Measurements from ENCODE around the gene PBRM1.

Gene PBRM1

DNA sequence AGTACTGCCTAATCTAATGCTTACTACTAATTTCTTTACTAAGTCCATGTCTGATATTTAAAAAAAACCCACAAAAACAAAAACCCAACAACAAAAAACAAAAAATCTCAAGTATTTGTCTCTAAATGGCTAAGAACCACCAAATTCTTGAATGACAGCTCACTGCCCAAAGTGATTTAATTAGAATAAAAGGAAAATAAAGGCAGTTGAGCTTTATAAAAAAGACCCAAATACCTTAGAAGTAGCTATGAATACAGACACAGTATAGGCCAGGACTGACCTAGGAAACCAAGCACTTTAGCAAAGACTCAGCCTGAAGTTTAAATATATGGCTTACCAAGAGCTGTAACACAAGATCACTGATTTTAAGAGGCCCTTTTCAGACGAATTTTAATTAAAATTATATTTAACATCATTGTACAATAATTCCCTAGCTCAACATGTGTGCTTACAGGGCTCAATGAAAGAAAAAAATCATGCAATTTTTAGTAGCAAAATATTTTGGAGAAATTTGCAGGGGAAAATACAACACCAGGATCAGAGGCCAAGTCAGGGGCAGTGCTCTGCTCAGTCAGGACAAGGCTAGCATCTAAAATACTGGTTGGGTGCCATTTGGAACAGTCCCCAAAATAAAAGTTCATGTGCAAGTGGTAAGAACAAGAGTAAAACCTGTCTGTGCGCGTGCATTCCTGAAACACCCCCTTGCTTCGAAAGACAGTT, 124.5 kb downstream of the PBRM1 start:
- no peak for DNase-seq

DNA sequence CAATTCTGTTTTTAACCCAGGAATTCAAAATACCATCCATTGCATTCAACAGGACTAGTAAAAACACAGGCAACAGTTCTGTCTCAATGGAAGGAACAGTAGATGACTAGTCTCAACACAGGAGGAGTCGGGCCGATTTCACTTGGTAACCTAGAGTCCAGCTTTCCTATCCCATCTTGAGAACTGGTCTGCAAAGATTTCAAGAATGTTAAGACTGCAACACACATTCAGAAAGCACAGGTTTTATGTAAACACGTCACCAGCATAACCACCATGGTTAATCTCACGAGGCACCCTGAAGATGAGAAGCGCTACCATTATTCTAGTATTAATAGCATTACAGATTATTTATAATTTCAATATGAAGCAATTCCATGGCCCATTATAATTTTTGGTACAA, 127.3 kb downstream of the PBRM1 start:
- no peak for DNase-seq

DNA sequence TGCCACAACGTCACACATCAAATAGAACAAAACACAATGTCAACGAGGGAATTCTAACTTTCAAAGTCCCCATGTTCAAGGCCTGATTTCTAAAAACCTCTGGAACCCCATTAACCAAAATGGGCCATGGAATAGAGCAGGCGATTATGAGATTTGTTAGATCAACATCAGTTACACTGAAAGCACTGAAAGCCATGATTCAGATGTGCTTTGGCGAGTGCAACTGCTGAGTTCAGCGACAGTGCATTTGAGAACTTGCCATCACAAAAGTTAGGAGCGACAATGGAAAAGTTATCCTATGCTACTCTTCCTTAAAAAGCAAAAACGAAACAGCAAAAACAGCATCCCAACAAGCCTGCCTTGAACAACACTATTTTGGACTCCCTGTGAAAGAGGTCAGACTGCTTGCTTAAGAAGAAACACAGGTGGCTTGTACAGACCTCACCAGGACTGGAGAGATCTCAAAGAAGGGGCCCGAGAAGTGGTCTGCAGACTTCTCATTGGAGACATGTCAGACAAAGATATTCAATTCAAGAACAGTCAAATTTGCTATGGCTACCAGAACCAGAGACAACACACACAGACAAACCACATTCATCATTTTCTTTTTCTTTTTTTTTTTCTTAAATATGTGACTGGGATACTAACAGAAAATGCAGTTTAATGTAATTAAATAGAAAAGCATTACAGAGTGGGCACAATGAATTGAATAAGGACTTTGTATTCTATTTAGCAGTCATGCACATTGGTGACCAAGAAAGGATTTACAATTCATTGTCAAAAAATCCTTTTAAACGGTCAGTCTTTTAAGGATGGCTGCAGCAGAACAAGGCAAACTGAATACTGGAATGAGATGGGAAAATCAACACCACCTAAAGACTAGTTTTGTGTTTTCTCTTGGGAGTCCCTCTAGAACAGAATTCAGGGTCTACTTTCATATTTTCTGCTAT, 128.4 kb downstream of the PBRM1 start:
- no peak for DNase-seq

DNA sequence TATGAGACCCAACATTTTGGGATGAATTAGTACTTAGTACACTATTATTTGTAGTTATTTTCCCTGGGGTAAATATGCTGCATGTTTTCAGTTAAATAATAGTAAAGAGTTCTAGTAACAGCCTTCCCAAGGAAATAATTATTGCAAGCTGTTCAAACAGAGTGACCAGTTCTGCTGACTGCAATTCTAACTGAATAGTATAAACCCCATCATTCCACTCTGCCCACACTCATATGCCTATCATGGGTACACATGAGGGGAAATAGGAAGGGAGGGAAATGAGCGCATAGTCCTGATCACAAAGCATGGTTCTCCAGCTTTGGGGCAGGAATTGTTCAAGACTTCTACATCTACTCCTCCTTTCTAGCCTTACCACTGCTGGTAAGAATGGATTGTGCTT, 130.7 kb downstream of the PBRM1 start:
- no peak for DNase-seq

DNA sequence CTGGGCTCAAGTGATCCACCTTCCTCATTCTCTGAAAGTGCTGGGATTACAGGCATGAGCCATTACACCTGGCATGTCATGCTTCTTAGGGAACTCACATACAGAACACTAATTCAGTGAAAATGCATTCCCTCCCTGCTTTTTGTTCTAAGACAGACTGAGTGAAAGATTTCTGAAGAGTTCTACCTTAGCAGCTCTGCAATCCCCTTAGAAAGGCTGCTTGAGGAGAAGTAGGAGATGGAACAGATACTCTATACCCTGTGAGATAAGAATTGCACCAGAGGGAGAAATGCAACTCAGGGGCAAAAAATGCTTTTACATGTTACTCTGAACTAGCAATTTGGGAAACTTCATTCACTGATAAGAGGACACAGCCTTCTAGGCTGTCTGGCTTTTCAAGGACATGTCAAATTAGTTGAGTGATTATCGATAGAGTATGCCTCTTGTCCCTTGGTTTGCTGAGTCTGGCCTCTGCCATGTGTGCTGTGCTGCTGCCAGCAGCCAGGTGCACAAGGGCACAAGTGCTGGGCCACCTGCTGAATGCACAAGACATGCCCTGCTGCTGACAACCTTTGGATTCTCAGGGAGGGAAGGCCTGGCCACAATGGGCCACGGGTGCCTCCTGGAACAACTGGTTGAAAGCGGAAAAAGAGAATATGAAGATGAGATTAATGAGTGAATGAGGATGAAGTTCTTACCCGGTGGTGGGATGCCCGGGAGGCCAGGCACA, 131.5 kb downstream of the PBRM1 start:
- DNase-seq: no peak

DNA sequence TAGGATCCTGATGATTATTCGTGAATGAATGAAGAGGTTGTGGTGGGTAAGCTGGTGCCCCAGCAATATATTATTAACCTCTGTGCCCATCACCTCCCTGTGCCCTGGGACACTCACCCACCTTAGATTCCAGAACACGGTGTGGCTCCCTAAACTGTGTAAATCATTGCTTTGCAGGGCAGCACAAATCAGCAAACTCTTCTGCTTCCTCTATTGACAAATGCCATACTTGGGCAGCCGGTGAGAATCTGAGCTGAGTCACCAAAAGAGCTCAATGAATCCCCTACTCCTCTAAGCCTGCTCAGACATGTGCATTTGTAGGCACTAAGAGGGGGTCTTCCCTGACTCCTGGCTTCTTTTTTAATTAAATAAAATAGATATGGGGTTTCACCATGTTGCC, 133.6 kb downstream of the PBRM1 start:
- DNase-seq: no peak

DNA sequence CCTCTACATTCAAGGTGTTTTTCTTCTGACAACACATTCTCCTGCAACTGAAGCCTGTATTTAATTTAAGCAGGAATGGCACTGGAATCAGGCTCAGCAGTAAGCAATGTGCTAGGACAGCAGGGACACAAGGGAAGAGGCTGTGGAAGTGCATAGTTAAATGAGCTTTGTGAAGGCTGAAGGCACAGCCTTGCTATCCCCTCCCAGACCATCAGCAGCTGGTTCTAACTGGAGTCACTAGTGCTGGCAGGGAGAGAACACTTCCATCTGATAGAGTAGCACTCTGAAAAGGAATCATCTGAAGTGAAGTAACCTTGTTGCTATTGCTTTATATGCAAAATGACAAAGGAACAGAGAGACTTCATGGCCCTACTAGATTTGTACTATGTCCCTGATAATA, 134.6 kb downstream of the PBRM1 start:
- no peak for DNase-seq

DNA sequence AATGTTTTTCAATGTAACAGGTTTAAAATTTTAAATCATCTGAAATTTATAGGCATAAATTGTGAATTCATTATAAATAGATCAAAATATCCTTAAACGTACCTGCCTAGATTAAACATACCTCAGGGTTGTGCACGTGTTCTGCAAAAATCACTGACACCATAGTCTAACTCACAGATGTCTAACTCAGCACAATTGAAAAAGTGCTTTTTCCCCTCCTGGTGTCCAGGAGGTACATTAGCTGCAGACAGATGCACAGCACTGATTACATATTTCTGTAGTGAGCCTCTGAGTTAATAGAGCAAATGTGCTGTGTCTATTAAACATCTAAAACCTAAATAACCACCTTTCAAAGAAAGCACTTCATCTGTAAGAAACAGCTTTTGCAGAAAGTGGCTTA, 138.6 kb downstream of the PBRM1 start:
- no peak for DNase-seq

DNA sequence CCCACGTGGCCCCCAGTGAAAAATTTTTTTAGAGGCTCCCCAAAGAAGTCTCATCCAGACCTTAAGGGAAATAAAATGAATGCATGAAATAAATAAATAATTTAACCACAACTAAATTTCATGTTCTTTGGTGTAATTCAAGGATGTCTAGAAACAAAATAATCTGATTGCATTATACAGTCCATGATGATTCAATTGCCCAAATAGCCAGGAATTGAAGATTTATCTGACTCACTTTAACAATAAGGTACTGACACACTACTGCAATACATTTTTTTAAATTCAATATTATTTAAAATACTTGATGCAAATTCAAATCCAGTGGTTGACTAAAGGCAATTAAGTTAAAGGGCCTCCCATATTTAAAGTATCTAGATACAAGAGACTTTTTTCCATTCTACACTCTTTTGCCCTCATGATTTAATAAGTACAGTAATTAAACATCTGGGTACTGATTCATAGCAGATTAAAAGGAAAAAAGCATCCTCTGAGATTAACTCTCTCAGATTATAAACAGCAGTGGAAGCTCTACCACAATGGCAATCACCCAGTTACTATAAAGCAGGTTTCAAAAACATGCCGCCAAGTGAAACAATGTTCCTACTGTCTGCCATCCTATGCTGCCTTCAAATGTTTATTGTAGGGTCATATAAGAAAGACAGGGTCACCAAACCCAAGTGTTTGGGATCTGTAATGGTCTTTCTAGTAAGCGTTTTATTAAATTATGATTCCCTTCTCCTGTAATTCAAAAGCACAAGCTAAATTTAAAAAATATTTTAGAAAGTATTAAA, 139.4 kb downstream of the PBRM1 start:
- no peak for DNase-seq

DNA sequence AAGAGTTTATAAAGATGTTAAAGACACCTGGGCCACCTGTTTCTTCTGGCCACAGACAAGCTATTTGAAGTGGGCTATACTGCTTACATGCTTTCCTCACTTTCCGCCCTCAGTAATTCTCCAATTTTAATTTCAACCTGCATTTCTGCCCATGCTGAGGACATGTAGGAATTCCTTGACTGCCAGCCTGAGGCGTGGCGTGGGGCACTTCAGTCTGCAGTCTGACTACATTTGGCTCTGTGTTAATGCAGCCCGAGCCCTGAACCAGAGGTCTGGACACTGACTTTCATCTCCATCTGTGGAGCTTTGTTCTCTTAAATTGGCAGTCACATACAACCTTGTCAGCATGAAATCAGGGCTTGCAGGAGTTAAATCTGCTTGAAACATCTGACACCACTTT, 140.8 kb downstream of the PBRM1 start:
- no peak for DNase-seq

DNA sequence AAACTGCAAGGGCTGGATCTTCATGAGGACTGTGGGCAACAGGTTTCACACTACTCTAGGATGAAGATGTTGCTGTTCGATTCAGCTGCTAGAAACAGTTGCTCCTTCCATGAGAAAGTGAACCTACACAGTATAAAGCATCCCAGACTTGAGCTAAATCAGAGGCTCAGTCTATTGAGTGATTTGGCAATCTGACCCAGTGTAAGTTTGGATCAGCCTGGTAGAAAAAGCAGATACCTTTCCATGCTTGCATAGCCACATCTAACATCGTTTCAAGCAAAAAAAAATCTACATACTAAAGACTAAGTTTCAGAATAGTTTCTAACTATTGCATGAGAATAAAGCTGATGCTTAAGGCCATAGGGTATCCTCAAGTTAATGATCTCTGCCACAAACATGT, 144.7 kb downstream of the PBRM1 start:
- no peak for DNase-seq

DNA sequence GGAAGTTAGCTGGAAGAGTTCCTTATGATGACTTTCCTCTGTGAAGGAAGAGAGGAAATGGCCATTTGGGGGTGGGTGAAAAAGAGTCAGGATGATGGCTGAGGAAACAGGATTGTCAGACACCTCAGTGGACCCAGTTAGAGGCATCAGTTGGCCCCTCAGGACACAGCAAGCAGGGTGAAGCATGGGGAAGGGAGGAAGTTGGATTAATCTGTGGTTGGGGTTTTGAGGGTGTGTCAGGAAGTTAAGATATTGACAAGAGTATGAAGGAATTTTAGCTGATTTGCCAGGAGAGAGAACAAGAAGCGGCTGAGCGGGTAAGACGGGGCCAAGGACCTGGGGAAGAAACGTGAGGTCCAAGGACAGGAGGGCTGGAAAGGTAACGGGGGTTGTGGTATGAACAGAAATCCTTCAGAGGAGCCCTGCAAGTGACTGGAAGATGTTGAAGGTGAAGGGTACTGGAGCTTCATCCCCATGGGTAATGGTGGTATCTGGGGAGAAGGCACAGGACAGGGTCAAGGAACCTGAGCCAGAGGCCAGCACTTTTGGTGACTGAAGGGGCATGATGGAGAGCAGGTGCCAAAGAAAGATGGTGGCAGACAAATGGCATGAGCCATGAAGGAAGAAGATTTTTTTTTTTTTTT, 146.6 kb downstream of the PBRM1 start:
- no peak for DNase-seq

DNA sequence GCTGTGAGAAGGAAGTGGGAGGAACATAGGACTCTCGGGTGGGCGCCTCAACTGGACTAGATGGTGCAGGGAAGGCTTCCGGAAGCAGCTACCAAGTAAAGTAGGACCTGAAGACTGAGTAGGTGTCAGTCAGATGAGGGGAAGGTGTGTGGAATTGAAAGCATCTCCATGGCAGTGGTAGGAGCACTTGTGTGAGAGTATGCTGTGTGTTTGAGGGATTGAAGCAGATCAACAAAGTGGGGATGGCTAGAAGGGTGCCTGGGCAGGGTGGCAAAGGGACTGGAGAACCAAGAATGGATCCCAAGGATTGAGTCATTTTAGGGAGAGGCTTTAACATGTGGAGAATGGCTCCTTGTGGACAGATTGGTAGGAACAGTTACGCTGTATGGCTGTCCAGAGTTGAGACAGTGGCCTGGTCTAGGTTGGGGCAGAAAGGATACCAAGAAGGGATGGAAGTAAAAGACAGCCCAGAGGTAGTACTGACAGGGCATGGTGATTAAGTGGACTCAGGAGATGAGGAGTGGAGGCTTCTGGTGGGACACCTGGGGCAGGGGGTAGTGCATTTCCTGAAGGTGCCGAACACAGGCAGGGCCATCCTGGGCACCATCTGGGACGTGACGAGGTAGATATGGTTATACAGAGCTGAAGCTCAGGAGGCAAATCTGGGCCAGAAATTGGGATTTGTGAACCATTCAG, 147.8 kb downstream of the PBRM1 start:
- DNase-seq: no peak

DNA sequence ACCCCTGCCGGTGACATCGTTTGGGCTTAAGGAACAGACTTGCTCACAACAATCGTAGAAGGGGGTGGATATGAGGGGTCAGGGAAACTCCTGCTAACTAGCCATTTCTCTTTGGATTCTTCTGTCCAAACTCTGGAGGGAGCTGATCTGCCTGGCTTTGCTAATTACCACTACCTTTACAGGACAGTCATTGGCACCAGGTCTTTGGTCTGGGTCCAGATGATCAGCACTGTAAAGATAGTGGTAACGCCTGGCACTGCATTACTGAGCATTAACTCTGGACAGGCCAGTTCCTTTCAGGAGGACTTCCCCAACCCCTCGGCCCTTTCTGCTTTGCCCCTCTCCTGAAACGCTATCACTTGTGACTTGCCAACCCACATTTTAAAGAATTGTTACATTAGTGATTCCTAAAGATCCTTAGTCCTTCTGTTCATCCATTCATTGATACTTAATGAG, 148.5 kb downstream of the PBRM1 start:
- DNase-seq: no peak

DNA sequence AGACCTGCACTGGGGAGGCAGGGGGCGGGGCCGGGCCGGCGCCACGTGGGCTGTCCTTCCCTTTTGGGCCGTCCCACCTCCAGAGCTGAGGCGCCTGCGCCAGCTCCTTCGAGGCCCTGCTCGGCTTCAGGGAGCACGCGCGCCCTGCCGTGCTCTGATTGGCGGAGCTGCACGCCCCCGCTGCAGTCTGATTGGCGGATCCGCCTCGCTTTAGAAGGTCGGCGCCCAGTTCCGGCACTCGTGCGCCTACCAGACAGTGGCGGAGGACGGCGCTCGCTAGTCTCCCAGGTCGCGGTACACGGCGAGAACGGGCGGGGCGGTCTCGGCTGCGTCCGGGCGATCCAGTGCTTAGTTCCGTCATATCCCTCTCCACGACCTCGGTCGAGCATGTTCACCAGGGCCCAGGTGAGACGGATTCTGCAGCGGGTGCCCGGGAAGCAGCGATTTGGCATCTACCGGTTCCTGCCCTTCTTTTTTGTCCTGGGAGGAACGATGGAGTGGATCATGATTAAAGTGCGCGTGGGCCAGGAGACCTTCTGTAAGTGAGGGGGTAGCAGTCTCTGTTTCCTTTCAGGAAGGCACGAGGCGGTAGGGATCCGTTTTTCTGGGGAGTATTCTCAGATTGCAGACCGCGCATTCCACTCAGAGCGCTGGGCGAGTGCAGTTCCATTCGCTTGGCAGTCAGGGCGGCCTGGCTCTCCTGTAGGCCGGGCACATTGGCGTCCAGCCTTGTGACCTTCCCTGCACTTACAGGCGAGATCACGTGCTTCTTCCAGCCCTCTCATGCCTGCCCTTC, 149.1 kb downstream of the PBRM1 start, which contains the start of gene UQCC5:
UQCC5 (plus strand) TSS at position 237 of the 796 bp plus-strand sequence; CDS start at position 388, 151 bp downstream.
- peak; percentile 94 for DNase-seq

DNA sequence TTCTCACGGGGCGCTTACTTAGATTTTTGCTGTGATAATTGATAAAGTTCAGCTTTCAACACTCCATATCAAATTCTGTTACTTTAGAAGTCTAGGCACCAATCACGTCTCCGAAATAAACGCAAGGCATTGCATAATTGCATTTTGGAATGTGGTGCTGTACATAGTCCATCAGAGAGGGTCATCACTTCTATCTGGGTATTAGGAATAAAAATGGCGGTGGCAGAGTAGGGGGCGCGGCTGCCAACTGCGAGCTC, 149.7 kb downstream of the PBRM1 start:
- no peak for DNase-seq

DNA sequence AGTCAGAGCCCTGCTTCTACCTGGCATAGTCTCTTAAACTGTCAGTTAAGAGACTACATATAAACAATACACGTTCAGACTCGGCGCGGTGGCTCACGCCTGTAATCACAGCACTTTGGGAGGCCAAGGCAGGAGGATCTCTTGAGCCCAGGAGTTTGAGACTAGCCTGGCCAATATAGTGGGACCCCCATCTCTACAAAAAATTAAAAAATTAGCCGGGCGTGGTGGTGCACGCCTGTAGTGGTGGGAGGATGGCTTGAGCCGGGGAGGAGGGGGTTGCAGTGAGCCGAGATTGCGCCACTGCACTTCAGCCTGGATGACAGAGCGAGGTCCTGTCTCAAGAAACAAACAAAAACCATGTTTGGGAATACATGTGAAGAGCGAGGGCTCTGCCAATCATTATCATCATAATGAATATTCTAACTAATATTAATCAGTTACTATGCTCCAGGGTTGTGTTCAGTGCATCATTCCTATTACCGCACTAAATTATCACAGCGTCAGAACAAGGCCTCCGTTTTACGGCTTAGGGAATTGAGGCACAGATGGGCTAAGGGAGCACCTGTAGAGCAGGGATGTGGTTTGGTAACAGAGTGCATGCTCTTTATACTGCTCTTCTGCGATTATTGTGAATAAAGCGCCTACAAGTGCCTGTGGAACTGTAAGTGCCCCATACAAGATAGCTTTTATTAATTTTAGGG, 150.2 kb downstream of the PBRM1 start:
- no peak for DNase-seq

DNA sequence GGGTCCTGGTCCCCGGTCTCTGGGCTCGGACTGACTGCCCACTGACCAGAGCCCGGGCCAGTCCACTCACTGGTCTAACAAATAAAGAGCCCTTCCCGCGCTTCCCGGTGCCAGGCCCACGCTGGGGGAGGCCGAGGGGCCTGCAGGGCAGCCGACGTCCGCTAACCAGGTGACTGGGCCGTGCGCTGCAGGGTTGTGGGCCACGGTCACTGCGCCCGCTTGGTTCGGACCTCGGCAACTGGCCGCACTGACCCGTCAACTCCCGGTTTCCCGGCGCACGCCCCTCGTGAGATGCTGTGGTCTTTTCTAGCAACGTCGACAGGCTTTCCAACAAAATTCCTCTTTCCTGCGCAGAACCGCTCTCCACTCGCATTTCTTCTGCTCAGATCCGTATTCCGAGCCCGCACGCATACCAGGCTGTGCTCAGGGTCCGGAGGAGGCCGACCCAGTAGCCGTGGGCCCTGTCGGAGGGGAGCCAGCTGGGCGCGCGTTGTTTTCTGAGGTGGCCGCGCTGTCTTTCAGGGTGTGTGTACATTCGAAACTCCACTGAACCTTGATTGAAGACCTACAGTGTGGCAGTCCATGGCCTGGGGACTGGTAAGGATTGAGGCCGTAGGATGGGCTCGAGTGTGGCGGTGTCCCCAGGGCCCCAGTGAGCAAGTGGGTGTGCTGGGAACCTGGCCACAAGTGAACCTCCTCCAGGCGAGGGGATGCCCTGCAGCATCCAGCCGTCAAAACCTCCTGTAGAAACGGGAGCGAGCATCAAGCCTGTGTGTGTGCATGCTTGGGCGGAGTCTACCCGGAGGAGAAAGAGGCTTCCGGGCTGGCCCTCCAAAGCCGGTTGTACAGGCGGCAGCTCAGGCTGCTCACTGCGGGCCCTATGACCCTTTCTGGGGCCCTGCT, 151.2 kb downstream of the PBRM1 start:
- no peak for DNase-seq

Measured in NK-92 treated with Interleukin-12 subunit alpha and Interleukin-12 subunit beta, amount 100 ng/mL, for 24 hours (cell line).